ENCODE measurements around the gene TOR1AIP1.
"Not testable (repeated sequence)": the region's sequence is repeated elsewhere in the genome, so short reads cannot be mapped to it uniquely, and the experiment has no call there.

TOR1AIP1 gene

DNA sequence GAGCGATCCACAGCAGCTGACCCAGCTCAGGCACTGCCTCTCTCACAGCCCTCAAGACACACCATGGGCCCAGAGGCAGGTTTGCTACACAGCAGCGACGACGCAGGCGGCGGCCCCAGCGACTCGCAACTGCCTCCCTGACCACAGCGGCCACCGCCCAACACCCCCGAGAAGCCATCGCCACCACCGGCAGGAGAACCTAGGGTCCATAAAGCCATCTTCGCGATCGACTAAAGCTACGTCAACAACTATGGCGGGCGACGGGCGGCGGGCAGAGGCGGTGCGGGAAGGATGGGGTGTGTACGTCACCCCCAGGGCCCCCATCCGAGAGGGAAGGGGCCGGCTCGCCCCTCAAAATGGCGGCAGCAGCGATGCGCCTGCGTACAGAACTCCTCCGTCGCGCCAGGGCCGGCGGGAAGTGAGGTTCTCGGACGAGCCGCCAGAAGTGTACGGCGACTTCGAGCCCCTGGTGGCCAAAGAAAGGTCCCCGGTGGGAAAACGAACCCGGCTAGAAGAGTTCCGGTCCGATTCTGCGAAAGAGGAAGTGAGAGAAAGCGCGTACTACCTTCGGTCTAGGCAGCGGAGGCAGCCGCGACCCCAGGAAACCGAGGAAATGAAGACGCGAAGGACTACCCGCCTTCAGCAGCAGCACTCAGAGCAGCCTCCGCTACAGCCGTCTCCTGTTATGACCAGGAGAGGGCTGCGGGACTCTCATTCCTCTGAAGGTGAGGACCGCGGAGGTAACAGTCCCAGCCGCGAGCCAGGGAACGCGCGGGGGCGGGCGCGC, at the start of gene TOR1AIP1:
Gene TOR1AIP1, plus strand, starts transcription at position 33 of the 787 bp plus-strand sequence. Its CDS starts 218 bp downstream, at position 251.
- DNase-seq = peak; percentile 98

DNA sequence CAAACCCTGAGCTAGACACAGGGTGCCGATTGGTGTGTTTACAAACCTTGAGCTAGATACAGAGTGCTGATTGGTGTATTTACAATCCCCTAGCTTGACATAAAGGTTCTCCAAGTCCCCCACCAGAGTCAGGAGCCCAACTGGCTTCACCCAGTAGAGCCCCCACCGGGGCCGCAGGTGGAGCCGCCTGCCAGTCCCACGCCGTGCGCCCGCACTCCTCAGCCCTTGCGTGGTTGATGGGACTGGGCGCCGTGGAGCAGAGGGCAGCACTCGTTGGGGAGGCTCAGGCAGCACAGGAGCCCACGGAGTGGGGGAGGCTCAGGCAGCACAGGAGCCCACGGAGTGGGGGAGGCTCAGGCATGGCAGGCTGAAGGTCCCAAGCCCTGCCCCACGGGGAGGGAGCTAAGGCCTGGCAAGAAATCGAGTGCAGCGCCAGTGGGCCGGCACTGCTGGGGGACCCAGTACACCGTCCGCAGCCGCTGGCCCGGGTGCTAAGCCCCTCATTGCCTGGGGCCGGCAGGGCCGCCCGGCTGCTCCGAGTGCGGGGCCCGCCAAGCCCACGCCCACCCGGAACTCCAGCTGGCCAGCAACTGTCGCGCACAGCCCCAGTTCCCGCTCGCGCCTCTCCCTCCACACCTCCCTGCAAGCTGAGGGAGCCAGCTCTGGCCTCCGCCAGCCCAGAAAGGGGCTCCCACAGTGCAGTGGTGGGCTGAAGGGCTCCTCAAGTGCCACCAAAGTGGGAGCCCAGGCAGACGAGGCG, 45.2 kb upstream of the TOR1AIP1 start:
- DNase-seq = not testable (repeated sequence)

DNA sequence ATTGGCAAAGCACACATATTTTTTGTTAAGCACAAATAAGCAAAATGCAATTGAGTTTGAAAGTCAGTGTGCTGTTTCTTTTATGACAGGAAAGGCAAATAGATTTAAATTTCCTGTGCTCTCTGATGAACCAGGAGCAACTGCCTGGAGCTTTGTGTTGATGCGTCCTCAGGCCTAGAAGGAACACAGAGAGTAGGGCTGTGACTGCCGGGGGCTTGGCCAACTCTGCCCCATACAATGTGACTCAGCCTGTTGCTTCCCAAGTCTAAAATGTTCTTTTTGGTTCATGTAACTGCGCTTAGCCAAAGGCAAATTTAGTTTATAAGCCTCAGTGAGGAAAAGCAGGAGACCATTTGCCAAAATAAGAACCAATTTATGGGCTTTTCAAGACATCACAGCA, 42.0 kb upstream of the TOR1AIP1 start:
- DNase-seq = no peak

DNA sequence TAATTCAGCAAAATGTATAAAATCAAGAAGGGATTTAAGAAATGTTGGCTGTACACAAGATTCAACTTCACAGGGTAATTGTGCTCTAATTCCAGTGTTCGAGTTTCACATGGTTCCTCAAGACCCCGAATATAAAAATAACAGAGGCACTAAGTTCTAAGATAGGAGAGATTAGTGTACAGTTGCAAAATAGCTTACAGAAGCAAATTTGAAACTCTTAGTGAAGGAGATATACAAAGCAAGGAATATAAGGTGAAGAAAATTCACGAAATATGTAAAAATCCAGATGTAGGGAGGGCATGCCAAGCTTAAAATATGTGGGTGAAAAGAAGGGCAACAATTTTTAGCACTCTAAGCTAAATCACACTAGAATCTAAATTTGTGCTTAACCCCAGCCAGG, 33.9 kb upstream of the TOR1AIP1 start:
- no peak for DNase-seq

- no peak for DNase-seq
Measured at GRCh38 chr1:179853102-179853501, 29.0 kb upstream of the TOR1AIP1 start.

GRCh38 chr1:179855831-179856230, 26.3 kb upstream of the TOR1AIP1 start:
- DNase-seq = not testable (repeated sequence)

GRCh38 chr1:179856296-179856695, 25.8 kb upstream of the TOR1AIP1 start:
- no peak for DNase-seq

DNA sequence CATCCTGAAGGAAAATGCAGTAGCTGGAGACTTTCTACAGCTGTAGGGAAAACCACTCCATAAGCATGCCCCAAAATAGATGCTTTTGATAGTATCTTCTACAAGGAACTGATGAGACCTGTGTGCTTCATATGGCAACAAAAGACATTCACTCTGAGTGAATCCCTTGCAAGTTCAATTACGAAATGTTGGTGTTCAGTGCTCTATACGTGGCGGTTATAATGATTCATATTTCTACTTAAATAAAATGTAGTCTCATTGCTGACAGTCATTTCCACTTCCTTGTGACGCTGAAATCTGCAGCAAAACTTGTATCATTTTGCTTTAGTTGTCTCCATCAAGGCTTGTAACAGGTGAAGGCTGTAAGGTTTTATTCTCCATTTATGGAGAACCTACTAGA, 25.1 kb upstream of the TOR1AIP1 start:
- no peak for DNase-seq

DNA sequence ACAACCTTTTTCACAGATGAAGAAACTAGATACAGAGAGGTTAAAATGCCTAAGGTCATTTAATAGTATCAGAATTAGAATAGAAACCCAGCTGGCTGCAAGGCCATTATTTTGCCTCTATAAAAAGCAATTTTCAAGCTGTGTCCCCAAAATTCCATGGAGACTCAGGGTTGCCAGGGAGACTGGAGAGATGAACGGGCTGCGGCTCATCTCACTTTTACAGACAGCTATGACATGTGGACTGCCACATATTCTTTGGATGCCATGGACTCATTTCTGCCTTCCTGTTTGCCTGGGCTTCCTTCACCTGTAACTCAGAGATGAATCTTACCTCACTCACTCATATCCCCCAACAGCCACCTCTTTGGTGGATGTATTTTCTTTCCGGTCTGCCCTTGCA, 21.4 kb upstream of the TOR1AIP1 start:
- no peak for DNase-seq

GRCh38 chr1:179865377-179865776, 16.7 kb upstream of the TOR1AIP1 start:
- DNase-seq = no peak

- DNase-seq = no peak
Measured at GRCh38 chr1:179866616-179867015, 15.5 kb upstream of the TOR1AIP1 start.

GRCh38 chr1:179867493-179868330, 14.4 kb upstream of the TOR1AIP1 start:
- DNase-seq = peak; percentile 80 to 87

GRCh38 chr1:179870870-179871269, 11.2 kb upstream of the TOR1AIP1 start:
- DNase-seq = no peak

DNA sequence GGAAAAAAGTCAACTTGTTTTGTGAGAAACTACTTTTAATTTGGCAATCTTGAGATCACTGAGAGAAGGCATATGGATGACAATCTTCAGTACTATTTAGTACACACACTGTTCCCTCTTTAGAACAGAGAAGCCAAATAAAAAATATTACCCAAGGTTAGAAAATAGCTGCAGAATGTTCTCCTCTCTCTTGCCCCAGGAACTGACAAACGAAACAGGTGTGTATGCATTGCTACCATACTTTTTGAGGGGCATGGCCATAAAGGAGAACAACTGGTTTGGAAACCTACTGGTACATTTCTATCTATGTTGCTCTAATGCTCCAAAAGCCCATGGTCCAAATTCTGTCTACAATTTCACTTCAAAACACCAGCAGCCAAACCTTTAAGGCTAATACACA, 10.1 kb upstream of the TOR1AIP1 start:
- DNase-seq = no peak

DNA sequence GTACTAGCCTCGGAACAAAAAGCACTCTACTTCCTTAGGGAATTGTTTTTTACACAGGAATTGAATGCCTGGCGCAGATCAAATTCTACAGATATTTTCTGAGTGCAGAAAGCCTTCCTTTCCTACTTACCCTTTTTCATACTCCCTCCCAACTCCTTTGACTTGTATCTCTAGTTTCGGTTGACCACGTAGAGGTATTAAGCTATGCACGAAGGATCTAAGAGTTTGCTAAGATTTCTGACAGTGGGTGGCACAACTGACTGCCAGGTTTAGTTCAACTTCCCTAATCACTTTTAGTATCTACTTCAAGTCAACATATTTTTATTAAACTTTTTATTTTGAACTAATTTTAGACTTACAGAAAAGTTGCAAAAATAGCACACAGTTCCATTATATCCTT, 9.5 kb upstream of the TOR1AIP1 start:
- DNase-seq = no peak

GRCh38 chr1:179873438-179873851, 8.6 kb upstream of the TOR1AIP1 start:
- no peak for DNase-seq

- DNase-seq = no peak
Measured at GRCh38 chr1:179875596-179876299, 6.3 kb upstream of the TOR1AIP1 start.

GRCh38 chr1:179876300-179876715, 5.8 kb upstream of the TOR1AIP1 start:
- DNase-seq = peak; percentile 18 to 20

GRCh38 chr1:179877586-179878265, 4.4 kb upstream of the TOR1AIP1 start, which contains the start of gene TOR1AIP2:
TOR1AIP2 (minus strand) TSS chr1:179877803; CDS start chr1:179852665, 25,138 bp downstream.
- peak; percentile 95 to 96 for DNase-seq

GRCh38 chr1:179879797-179880196, 2.3 kb upstream of the TOR1AIP1 start:
- no peak for DNase-seq

DNA sequence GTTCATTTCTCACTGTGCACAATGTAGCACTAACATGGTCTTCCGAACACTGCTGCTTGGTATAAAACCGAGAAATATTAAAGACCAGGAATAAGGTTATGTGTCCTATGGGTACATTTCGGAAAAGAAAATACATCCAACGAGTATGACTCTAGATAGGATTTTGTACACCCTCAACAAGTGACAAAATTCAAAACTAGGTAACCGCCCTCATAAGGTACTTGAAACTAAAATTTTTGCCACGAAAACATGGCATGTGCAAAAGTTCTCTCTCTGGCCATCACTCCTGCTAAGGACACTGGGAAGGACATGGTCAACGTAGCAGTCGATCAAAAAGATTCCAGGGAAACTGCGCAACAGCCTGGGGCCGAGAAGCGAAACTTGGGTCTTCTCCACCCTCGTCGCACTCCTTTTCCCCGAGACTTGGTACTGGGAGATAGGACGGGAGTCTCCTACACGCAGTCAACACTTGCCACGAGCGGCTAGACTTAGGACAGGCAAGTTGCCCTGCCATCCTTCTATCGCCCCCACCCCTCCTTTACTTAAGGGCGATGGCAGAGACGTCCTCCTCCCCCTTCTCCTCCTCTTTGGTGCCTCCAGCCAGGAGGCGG, 338 bp upstream of the TOR1AIP1 start:
- DNase-seq = peak; percentile 83 to 87
